OCI-LY3 (cell line): ENCODE measurements around the gene ZBTB22.

ENCODE experiments used
- EZH2phosphoT487 ChIP-seq: fragments of 200-600 bp; shearing (Covaris generic); IDR thresholded peaks from 2 replicates; pipeline ENCODE4 v1.6.1; 2018; ENCODE audit warnings: antibody characterized with exemption, mixed run types, low read depth
- TF ChIP-seq, protein P1 (sequence below): fragments of 200-600, 300-600 bp; sonication (generic); IDR thresholded peaks from 2 replicates; pipeline ENCODE4 v1.5.1; 2014; ENCODE audit warnings: antibody characterized with exemption, low read length, low read depth

DNA sequence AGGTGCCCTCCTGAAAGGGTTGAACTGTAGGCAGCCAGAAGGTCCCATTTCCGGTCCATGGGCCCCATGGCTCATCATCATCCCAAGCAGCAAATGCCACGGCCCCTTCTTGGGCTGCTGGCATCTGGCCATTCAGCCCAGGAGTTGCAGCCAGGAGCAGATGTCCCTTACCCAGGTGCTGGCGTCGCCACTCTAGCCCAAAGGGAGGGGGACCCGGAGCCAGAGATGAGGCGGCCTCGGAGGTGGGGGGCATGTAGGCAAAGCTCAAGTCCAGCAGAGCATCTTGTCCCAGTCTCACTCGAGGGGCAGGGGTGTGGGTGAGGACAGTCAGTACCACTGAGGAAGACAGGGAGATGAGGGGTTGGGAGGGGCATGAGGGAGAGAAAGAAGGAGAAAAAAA is 12.5 kb downstream of the ZBTB22 start:
- TF ChIP-seq, protein P1, sequence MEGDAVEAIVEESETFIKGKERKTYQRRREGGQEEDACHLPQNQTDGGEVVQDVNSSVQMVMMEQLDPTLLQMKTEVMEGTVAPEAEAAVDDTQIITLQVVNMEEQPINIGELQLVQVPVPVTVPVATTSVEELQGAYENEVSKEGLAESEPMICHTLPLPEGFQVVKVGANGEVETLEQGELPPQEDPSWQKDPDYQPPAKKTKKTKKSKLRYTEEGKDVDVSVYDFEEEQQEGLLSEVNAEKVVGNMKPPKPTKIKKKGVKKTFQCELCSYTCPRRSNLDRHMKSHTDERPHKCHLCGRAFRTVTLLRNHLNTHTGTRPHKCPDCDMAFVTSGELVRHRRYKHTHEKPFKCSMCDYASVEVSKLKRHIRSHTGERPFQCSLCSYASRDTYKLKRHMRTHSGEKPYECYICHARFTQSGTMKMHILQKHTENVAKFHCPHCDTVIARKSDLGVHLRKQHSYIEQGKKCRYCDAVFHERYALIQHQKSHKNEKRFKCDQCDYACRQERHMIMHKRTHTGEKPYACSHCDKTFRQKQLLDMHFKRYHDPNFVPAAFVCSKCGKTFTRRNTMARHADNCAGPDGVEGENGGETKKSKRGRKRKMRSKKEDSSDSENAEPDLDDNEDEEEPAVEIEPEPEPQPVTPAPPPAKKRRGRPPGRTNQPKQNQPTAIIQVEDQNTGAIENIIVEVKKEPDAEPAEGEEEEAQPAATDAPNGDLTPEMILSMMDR = no peak
- no peak for TF ChIP-seq EZH2phosphoT487
